Endothelial cell of umbilical vein (primary cell): ENCODE results near the gene ART3. TPM values are rescaled to one million over a fixed set of nuclear protein-coding genes. Genes with fewer than 3 reads are reported as not detected.
A peak's percentile ranks its signal among the peaks of the same experiment; 100 is the strongest.

Source experiments
- BruUV-seq: library from RNA; stranded (reverse); fragments of 400-500 nt; replicated peaks from 2 replicates; lab custom pipeline; 2021; lab: Mats Ljungman, UMichigan
- CTCF ChIA-PET: fragments of 300-600, 350-600 bp; sonication (Branson Sonifier 250); formaldehyde crosslinking; loops from one replicate; lab custom pipeline; 2021; ENCODE audit warnings: antibody characterized with exemption, inconsistent platforms; lab: Charles Lee
- POLR2A ChIA-PET: fragments of 300-600, 350-600 bp; sonication (Branson Sonifier 250); formaldehyde crosslinking; loops from one replicate; lab custom pipeline; 2021; ENCODE audit warnings: antibody characterized with exemption, inconsistent platforms; lab: Charles Lee
- DNase-seq: peaks from one replicate; pipeline ENCODE4 v3.0.0-alpha.2; 2011; ENCODE audit warnings: low read depth, low spot score
- FAIRE-seq: peaks from 2 replicates; lab custom pipeline; 2011; peaks lifted over from hg19 to GRCh38; lab: Jason Lieb, UNC
- H2AFZ ChIP-seq: 2 replicates; pipeline ENCODE4 v1.6.0; 2012; ENCODE audit warnings: low read depth, low read length, control low read depth, inconsistent platforms
- H3K27ac ChIP-seq: 2 replicates; pipeline ENCODE4 v1.5.1; 2011; ENCODE audit warnings: low read depth, mild to moderate bottlenecking, control low read depth, low read length, moderate library complexity; ENCODE audit not compliant: insufficient read depth
- H3K27me3 ChIP-seq, 2 experiments: 2 replicates each; pipeline versions ENCODE4 v1.6.0 to v1.6.1; 2011; ENCODE audit warnings: low read length in 2 of 2, mixed read lengths in 1 of 2; ENCODE audit not compliant: control insufficient read depth in 2 of 2, insufficient read depth in 2 of 2
- H3K36me3 ChIP-seq, 2 experiments: 2 replicates in 1 of 2; 3 replicates in 1 of 2; pipeline ENCODE4 v1.5.1; 2011; ENCODE audit warnings: low read length in 2 of 2, mild to moderate bottlenecking in 1 of 2, moderate library complexity in 1 of 2; ENCODE audit not compliant: control insufficient read depth in 2 of 2, insufficient read depth in 2 of 2; ENCODE audit errors: extremely low read depth in 1 of 2
- H3K4me1 ChIP-seq: 3 replicates; pipeline ENCODE4 v1.5.1; 2011; ENCODE audit warnings: mild to moderate bottlenecking, low read length; ENCODE audit not compliant: control insufficient read depth, insufficient read depth; ENCODE audit errors: extremely low read depth
- H3K4me2 ChIP-seq: 2 replicates; pipeline ENCODE4 v1.6.1; 2011; ENCODE audit warnings: low read length, control low read depth, mixed read lengths; ENCODE audit not compliant: insufficient read depth
- H3K4me3 ChIP-seq, 3 experiments: fragments of 200-600 bp in 1 of 3; sonication (generic), shearing (Covaris generic) in 1 of 3; replicated peaks in 1 of 3; 2 replicates each; pipeline ENCODE4 v1.5.1; 2011 to 2016; ENCODE audit warnings: control low read depth in 3 of 3, low read length in 3 of 3, mild to moderate bottlenecking in 2 of 3, inconsistent platforms in 1 of 3, low read depth in 1 of 3, moderate library complexity in 1 of 3; ENCODE audit not compliant: insufficient read depth in 1 of 3
- H3K79me2 ChIP-seq: 2 replicates; pipeline ENCODE4 v1.6.0; 2012; ENCODE audit warnings: low read length, inconsistent platforms; ENCODE audit not compliant: control insufficient read depth, insufficient read depth
- H3K9ac ChIP-seq: replicated peaks from 2 replicates; pipeline ENCODE3; 2011; ENCODE audit warnings: low read length, control low read depth; ENCODE audit not compliant: insufficient read depth; ENCODE audit errors: extremely low read depth
- H3K9me1 ChIP-seq: replicated peaks from 3 replicates; pipeline ENCODE4 v1.6.0; 2011; ENCODE audit warnings: mild to moderate bottlenecking, low read length; ENCODE audit not compliant: control insufficient read depth, insufficient read depth; ENCODE audit errors: extremely low read depth
- H3K9me3 ChIP-seq: replicated peaks from 2 replicates; pipeline ENCODE4 v1.5.1; 2012; ENCODE audit warnings: low read length, inconsistent platforms; ENCODE audit not compliant: control insufficient read depth, insufficient read depth
- H4K20me1 ChIP-seq: replicated peaks from 2 replicates; pipeline ENCODE3; 2011; ENCODE audit warnings: mild to moderate bottlenecking, low read length; ENCODE audit not compliant: control insufficient read depth, insufficient read depth; ENCODE audit errors: extremely low read depth
- EZH2 ChIP-seq: IDR thresholded peaks from 2 replicates; pipeline ENCODE4 v1.6.1; 2012; ENCODE audit warnings: borderline replicate concordance, low read depth, mild to moderate bottlenecking, moderate library complexity, low read length, inconsistent platforms; ENCODE audit not compliant: severe bottlenecking
- FOS ChIP-seq: IDR thresholded peaks from 2 replicates; pipeline ENCODE4 v1.6.1; 2011; ENCODE audit warnings: mild to moderate bottlenecking, low read length, moderate library complexity, borderline replicate concordance; ENCODE audit not compliant: insufficient read depth
- GATA2 ChIP-seq: IDR thresholded peaks from 2 replicates; pipeline ENCODE4 v1.7.0; 2011; ENCODE audit warnings: low read depth, mild to moderate bottlenecking, moderate library complexity, mixed read lengths, low read length; ENCODE audit not compliant: insufficient read length, insufficient read depth
- JUN ChIP-seq: IDR thresholded peaks from 2 replicates; pipeline ENCODE4 v1.6.1; 2011; ENCODE audit warnings: borderline replicate concordance, low read depth; ENCODE audit not compliant: insufficient read length, insufficient read depth
- MYC ChIP-seq: IDR thresholded peaks from one replicate; pipeline ENCODE4 v1.6.1; 2011; ENCODE audit warnings: mild to moderate bottlenecking, low read depth, low read length
- POLR2A ChIP-seq: IDR thresholded peaks from 2 replicates; pipeline ENCODE4 v1.6.1; 2012; ENCODE audit warnings: low read depth, mild to moderate bottlenecking, control low read depth, low read length
- POLR2AphosphoS5 ChIP-seq: IDR thresholded peaks from 2 replicates; pipeline ENCODE4 v1.6.1; 2012; ENCODE audit warnings: low read depth, mild to moderate bottlenecking, control low read depth, low read length, moderate library complexity; ENCODE audit not compliant: insufficient read depth
- dilution Hi-C: fragments of 300-500 bp; cut with MboI; formaldehyde crosslinking; loops from one replicate; pipeline ENCODE4 v1.15.0; 2019; ENCODE audit warnings: low sequenced_read_pairs; ENCODE audit not compliant: extremely low pct_ligation_motif_present
- intact Hi-C: fragments of 100-400 bp; cut with micrococcal nuclease; formaldehyde crosslinking; loops from one replicate; pipeline ENCODE4 v1.10.0; 2022
- polyA plus RNA-seq, 4 experiments: library from polyadenylated mRNA; depleted of rRNA in 3 of 4; stranded (reverse) in 3 of 4; unstranded in 1 of 4; fragments of >200 nt; gene quantifications; 2 replicates each; pipeline versions ENCODE4 v1.2.1 to v1.2.3, GENCODE V29; 2011 to 2012; ENCODE audit warnings: missing spikeins in 1 of 4
- total RNA-seq: library from RNA; stranded (reverse); gene quantifications from 2 replicates; pipeline ENCODE4 v1.2.3, GENCODE V29; 2021
- TF ChIP-seq, protein P1 (sequence below), 2 donors: IDR thresholded peaks; 1 replicate in 1 of 2; 2 replicates in 1 of 2; pipeline ENCODE4 v1.5.1; 2011; ENCODE audit warnings: low read length in 2 of 2, mild to moderate bottlenecking in 2 of 2, moderate library complexity in 2 of 2, control low read depth in 1 of 2, inconsistent platforms in 1 of 2, low read depth in 1 of 2; ENCODE audit not compliant: insufficient read depth in 1 of 2; ENCODE audit errors: extremely low read depth in 1 of 2
- TF ChIP-seq, protein P2 (sequence below): IDR thresholded peaks from 2 replicates; pipeline ENCODE4 v1.6.1; 2011; ENCODE audit not compliant: insufficient read depth, insufficient read length

Gene ART3
- total and polyA plus RNA-seq, 2 donors (not counting 3 experiments of a cell fraction or from before 2014, with no cell fraction given) = not detected

DNA sequence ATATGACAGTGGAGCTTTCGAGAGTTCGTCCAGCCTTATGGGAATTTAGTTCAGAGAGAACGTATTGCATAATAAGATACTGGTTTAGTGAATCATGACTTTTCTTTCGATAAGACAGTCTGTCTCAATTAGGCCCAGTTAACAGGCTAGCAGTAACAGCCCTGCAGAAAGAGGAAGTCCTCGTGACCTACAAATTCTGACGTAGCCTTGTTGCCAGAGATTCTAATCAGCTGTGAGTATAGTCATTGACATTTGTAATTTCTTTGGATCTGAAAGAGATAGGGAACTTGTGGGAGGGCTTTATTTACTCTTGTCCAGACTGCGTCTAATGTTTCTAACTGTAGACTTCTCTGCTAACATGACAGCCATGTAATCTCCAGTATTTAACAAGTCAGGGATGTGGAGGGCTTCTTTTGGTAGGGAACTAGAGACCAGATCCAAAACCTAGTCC is 15.8 kb downstream of the ART3 start:
- peak; percentile 92 for FAIRE-seq
- POLR2A ChIA-PET = interaction anchor here (0.6 kb wide), 2 partner anchors 10 to 539 kb away, joined by 3 to 5 read pairs; no protein-coding TSS in a partner anchor

DNA sequence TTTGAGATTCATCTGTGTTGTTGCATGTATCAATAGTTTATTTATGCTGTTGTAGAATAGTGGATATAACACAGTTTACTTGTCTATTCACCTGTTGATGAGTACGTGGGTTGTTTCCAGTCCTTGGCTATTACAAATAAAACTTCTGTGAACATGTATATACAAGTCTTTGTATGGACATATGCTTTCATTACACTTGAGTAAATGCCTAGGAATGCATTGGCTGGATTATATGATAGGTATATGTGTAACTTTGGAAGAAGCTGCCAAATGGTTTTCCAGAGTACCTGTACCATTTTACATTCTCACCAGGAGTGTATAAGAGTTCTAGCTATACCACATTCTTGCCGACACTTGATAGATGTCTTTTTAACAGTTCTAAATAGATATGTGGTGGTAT is 16.5 kb downstream of the ART3 start:
- dilution Hi-C loops (no loop called here), intact Hi-C loops (no loop called here)
- Histone ChIP-seq H3K27me3 (no peaks in the 10 kb centered on the region), H3K36me3 (no peaks in the 10 kb centered on the region), H3K9ac (no peak overlapping the region), H2AFZ (no peak overlapping the region), H3K4me2 (no peak overlapping the region), H3K4me3 (no peak overlapping the region), H3K4me1 (peaks cover 7% of the 10 kb centered on the region), H3K9me1 (no peaks in the 10 kb centered on the region), H4K20me1 (no peaks in the 10 kb centered on the region), H3K27ac (no peak overlapping the region), H3K79me2 (no peaks in the 10 kb centered on the region), H3K9me3 (no peaks in the 10 kb centered on the region)
- POLR2A ChIA-PET = interaction anchor here (0.6 kb wide), 1 partner anchor 10 kb away, joined by 3 read pairs; no protein-coding TSS in a partner anchor
- DNase-seq (no peak), FAIRE-seq (no peak)
- CTCF ChIA-PET = no interaction called here
- BruUV-seq = no TSS peak
- TF ChIP-seq GATA2 = no peak
- no peak for TF ChIP-seq JUN
- TF ChIP-seq FOS = no peak
- TF ChIP-seq MYC = no peak
- TF ChIP-seq POLR2AphosphoS5 = no peak
- TF ChIP-seq EZH2 = no peak
- TF ChIP-seq, protein P1, sequence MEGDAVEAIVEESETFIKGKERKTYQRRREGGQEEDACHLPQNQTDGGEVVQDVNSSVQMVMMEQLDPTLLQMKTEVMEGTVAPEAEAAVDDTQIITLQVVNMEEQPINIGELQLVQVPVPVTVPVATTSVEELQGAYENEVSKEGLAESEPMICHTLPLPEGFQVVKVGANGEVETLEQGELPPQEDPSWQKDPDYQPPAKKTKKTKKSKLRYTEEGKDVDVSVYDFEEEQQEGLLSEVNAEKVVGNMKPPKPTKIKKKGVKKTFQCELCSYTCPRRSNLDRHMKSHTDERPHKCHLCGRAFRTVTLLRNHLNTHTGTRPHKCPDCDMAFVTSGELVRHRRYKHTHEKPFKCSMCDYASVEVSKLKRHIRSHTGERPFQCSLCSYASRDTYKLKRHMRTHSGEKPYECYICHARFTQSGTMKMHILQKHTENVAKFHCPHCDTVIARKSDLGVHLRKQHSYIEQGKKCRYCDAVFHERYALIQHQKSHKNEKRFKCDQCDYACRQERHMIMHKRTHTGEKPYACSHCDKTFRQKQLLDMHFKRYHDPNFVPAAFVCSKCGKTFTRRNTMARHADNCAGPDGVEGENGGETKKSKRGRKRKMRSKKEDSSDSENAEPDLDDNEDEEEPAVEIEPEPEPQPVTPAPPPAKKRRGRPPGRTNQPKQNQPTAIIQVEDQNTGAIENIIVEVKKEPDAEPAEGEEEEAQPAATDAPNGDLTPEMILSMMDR (IDR thresholded peaks at IDR 0.05; ENCODE audit: extremely low read depth in 1 of 2, insufficient read depth in 1 of 2, low read depth in 1 of 2, low read length in 2 of 2) = no peak
- TF ChIP-seq, protein P2, sequence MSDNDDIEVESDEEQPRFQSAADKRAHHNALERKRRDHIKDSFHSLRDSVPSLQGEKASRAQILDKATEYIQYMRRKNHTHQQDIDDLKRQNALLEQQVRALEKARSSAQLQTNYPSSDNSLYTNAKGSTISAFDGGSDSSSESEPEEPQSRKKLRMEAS = no peak
- no peak for TF ChIP-seq POLR2A

More for the DNA sequence above, 15.8 kb downstream of the ART3 start:
- BruUV-seq = no TSS peak
- Histone ChIP-seq H2AFZ (peak overlapping the region; percentile 34), H3K79me2 (no peaks in the 10 kb centered on the region), H3K9me1 (no peaks in the 10 kb centered on the region), H3K9ac (no peak overlapping the region), H4K20me1 (no peaks in the 10 kb centered on the region), H3K4me1 (peaks cover 7% of the 10 kb centered on the region), H3K36me3 (no peaks in the 10 kb centered on the region), H3K27ac (peak overlapping the region; percentile 38), H3K9me3 (no peaks in the 10 kb centered on the region), H3K4me2 (peak overlapping the region; percentile 8), H3K27me3 (no peaks in the 10 kb centered on the region), H3K4me3 (no peak overlapping the region)
- intact Hi-C loops = no loop called here
- dilution Hi-C loops = no loop called here
- DNase-seq = peak; percentile 79
- CTCF ChIA-PET = interaction anchor here (1.0 to 1.1 kb wide), 2 partner anchors 9 to 94 kb away, joined by 3 to 4 read pairs; no protein-coding TSS in a partner anchor
- TF ChIP-seq FOS (peak; percentile 12), GATA2 (peak; percentile 97)
- TF ChIP-seq, protein P1 (IDR thresholded peaks at IDR 0.05; ENCODE audit: extremely low read depth in 1 of 2, insufficient read depth in 1 of 2, low read depth in 1 of 2, low read length in 2 of 2) = no peak
